Activated CD8-positive, alpha-beta T cell treated with anti-CD3 and anti-CD28 coated beads for 36 hours (primary cell): ENCODE data around the gene GRK5. TPM values are rescaled to one million over a fixed set of nuclear protein-coding genes. Genes with fewer than 3 reads are reported as not detected.

ENCODE experiments used
- ATAC-seq: fragments of 200-7000 bp; cut with Tn5 transposase; one replicate; pipeline ENCODE4 v1.10.0; 2021; ENCODE audit warnings: mild to moderate bottlenecking, moderate library complexity
- CTCF ChIA-PET: fragments of 350-600 bp; sonication (Branson Sonifier 250); formaldehyde crosslinking; loops from one replicate; lab custom pipeline; 2021; ENCODE audit warnings: antibody characterized with exemption; lab: Charles Lee
- POLR2A ChIA-PET: fragments of 350-600 bp; sonication (Branson Sonifier 250); formaldehyde crosslinking; loops from one replicate; lab custom pipeline; 2021; ENCODE audit warnings: antibody characterized with exemption; lab: Charles Lee
- DNase-seq: peaks from one replicate; pipeline ENCODE4 v3.0.0-alpha.2; 2020
- H3K27ac Mint-ChIP-seq: one replicate; pipeline ENCODE4 v1.8.0; 2021; ENCODE audit warnings: mild to moderate bottlenecking, mixed read lengths
- H3K27me3 Mint-ChIP-seq: one replicate; pipeline ENCODE4 v1.8.0; 2021; ENCODE audit warnings: mixed read lengths
- H3K36me3 Mint-ChIP-seq: one replicate; pipeline ENCODE4 v1.8.0; 2021; ENCODE audit warnings: low read depth, mixed read lengths
- H3K4me1 Mint-ChIP-seq: one replicate; pipeline ENCODE4 v1.8.0; 2021; ENCODE audit warnings: low read depth, mixed read lengths
- H3K4me3 Mint-ChIP-seq: one replicate; pipeline ENCODE4 v1.8.0; 2021; ENCODE audit warnings: mild to moderate bottlenecking, moderate library complexity, mixed read lengths
- H3K9me3 Mint-ChIP-seq: one replicate; pipeline ENCODE4 v1.8.0; 2021; ENCODE audit warnings: mixed read lengths
- CTCF ChIP-seq: fragments of 200-600 bp; IDR thresholded peaks from one replicate; pipeline ENCODE4 v1.8.0; 2022; ENCODE audit warnings: antibody characterized with exemption, mild to moderate bottlenecking
- intact Hi-C: fragments of 100-400 bp; cut with micrococcal nuclease; formaldehyde crosslinking; loops from one replicate; pipeline ENCODE4 v1.10.0; 2022
- total RNA-seq, 2 experiments: library from RNA; stranded (reverse); gene quantifications; one replicate each; pipeline ENCODE4 v1.2.3, GENCODE V29; 2021

Gene GRK5
- total RNA-seq, 2 experiments from 2014 or later, result 14.8 to 15.6 TPM

DNA sequence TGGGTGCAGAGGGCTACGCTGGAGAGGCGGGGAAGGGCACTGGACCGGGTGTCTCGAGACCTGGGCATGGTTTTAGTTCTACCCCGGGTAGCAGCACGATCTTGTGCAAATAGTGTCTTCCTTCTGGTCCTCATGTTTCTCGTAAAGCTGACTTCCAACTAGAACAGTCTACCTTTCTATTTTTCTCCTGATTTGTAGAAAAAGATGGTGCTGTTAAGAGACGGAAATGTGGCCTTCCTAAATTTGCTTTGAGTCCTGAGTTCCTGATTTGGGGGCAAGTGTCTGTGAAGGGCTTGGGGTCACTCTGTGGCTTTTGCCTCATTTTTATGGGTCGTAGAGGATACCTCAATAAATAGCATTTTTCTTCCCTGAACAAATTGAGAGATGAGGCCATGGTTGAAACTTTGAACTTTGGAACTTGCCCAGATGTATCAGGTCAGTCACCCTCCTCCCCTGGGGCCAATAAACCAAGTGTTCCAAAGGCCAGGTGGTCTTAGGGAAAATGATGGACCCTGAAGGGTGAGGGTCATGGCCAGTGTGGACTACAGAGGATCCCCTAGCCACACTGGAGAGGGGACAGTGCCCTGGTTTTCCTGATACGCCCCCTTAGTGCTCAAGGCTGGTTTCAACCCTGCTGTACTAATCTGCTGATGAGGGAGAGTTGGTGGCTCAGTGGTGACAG, 45.2 kb downstream of the GRK5 start:
- no peak overlapping the region for H3K4me3 Mint-ChIP-seq
- POLR2A ChIA-PET, result no interaction called here

DNA sequence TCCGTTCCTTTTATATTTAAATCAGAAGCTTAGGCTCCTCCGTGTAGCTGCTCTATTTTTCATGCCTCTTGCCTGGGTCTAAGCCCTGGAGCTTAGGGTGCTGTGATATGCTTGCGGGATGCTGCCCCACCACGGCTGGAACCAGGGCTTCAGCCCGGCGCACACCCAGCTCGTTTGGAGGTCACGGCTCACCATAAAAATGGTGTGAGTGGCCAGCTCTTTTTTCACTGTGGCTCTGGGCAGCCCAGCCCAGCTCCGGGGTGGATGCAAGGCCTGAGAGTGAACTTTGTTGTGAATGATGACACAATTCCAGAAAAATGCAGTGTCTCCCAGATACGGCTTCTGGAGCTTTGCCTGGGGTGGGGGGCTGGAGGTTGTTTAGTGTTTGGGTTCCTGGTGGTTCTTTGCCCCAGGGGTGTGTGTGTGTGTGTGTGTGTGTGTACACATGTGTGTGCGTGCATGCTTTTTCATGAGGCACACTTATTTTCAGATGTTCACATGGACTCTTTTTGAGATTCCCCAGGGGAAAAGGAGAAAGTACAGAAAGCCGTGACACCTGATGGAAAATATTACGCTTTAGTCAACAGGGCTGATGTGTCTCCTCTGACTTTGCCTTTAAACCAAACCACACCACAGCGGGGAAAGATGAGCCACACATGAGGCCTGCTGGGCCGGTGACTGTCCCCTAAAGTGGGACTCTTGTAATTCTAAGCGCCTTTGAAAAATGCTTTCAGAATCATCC, 46.2 kb downstream of the GRK5 start:
- Mint-ChIP-seq H3K4me1 (peaks cover 36% of the 10 kb centered on the region), H3K27ac (peak overlapping the region; percentile 88), H3K9me3 (no peaks in the 10 kb centered on the region), H3K27me3 (no peaks in the 10 kb centered on the region), H3K36me3 (no peaks in the 10 kb centered on the region), H3K4me3 (no peak overlapping the region)
- CTCF ChIA-PET, result no interaction called here
- intact Hi-C loops, result no loop called here
- TF ChIP-seq CTCF, result no peak
- DNase-seq (peak; percentile 85), ATAC-seq (peak; percentile 90)
- POLR2A ChIA-PET, result interaction anchor here (0.7 to 1.4 kb wide), 2 partner anchors 11 to 35 kb away, joined by 3 to 4 read pairs; no protein-coding TSS in a partner anchor

More for the DNA sequence above, 45.2 kb downstream of the GRK5 start:
- H3K4me1 Mint-ChIP-seq, result peaks cover 30% of the 10 kb centered on the region
- no peak overlapping the region for H3K27ac Mint-ChIP-seq
- H3K9me3 Mint-ChIP-seq, result no peaks in the 10 kb centered on the region
- H3K36me3 Mint-ChIP-seq, result no peaks in the 10 kb centered on the region
- no peaks in the 10 kb centered on the region for H3K27me3 Mint-ChIP-seq
- CTCF ChIA-PET, result interaction anchor here (1.3 kb wide), 1 partner anchor 11 kb away, joined by 3 read pairs; no protein-coding TSS in a partner anchor
- DNase-seq, result no peak
- ATAC-seq, result no peak
- intact Hi-C loops, result no loop called here
- TF ChIP-seq CTCF, result no peak

- Mint-ChIP-seq H3K9me3 (no peaks in the 10 kb centered on the region), H3K4me1 (peaks cover 36% of the 10 kb centered on the region), H3K27ac (peak overlapping the region; percentile 88), H3K27me3 (no peaks in the 10 kb centered on the region), H3K4me3 (no peak overlapping the region), H3K36me3 (no peaks in the 10 kb centered on the region)
- intact Hi-C loops, result no loop called here
- no peak for DNase-seq
- no peak for TF ChIP-seq CTCF
- ChIA-PET POLR2A (interaction anchor here (0.7 to 1.4 kb wide), 2 partner anchors 10 to 36 kb away, joined by 3 to 4 read pairs; no protein-coding TSS in a partner anchor), CTCF (no interaction called here)
- ATAC-seq, result no peak
Observed at GRCh38 chr10:119254335-119254734, 47.0 kb downstream of the GRK5 start.

- no peaks in the 10 kb centered on the region for H3K36me3 Mint-ChIP-seq
- ATAC-seq (no peak), DNase-seq (no peak)
- intact Hi-C loops, result no loop called here
- no peak overlapping the region for H3K27ac Mint-ChIP-seq
- H3K27me3 Mint-ChIP-seq, result no peaks in the 10 kb centered on the region
- TF ChIP-seq CTCF, result no peak
- ChIA-PET POLR2A (no interaction called here), CTCF (no interaction called here)
- H3K4me3 Mint-ChIP-seq, result no peak overlapping the region
- no peaks in the 10 kb centered on the region for H3K9me3 Mint-ChIP-seq
- H3K4me1 Mint-ChIP-seq, result peaks cover 27% of the 10 kb centered on the region
Observed at GRCh38 chr10:119256030-119256429, 48.7 kb downstream of the GRK5 start.

DNA sequence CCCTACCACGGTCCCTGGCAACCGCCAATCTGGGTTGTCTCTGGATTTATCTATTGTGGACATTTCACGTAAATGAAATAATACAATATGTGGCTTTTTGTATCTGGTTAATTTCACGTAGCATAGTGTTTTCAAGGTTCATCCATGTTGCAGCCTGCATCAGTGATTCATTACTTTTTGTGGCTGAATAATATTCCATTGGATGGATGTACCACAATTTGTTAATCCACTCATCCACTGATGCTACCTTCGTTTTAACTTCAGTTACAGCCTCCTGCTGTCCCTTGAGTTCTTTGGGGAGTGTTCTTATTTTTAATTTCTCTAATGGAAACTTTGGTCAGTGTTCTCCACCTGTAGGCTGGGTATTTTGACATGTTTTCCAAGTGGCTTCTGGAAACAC, 49.5 kb downstream of the GRK5 start:
- intact Hi-C loops, result no loop called here
- no peaks in the 10 kb centered on the region for H3K36me3 Mint-ChIP-seq
- CTCF ChIA-PET, result no interaction called here
- no peak overlapping the region for H3K27ac Mint-ChIP-seq
- H3K9me3 Mint-ChIP-seq, result no peaks in the 10 kb centered on the region
- POLR2A ChIA-PET, result no interaction called here
- no peaks in the 10 kb centered on the region for H3K27me3 Mint-ChIP-seq
- H3K4me3 Mint-ChIP-seq, result no peak overlapping the region
- H3K4me1 Mint-ChIP-seq, result peaks cover 27% of the 10 kb centered on the region
- no peak for ATAC-seq
- no peak for TF ChIP-seq CTCF
- DNase-seq, result no peak
